BJ (cell line): ENCODE measurements around the gene CCDC141. TPM values are rescaled to one million over a fixed set of nuclear protein-coding genes. Genes with fewer than 3 reads are reported as not detected.
A peak's percentile ranks its signal among the peaks of the same experiment; 100 is the strongest.

Experiments
- CTCF ChIA-PET: fragments of 350-600 bp; formaldehyde crosslinking; extraction: SDS; loops from one replicate; lab custom pipeline; 2021; ENCODE audit warnings: antibody characterized with exemption, inconsistent platforms; lab: Yijun Ruan, JAX
- POLR2A ChIA-PET: fragments of 300-600 bp; sonication (Branson Sonifier 250); formaldehyde crosslinking; extraction: SDS; loops from one replicate; lab custom pipeline; 2021; ENCODE audit warnings: antibody characterized with exemption; lab: Charles Lee
- DNase-seq: peaks from one replicate; pipeline ENCODE4 v3.0.0-alpha.2; 2011; ENCODE audit warnings: low read depth
- H3K27me3 ChIP-seq: 2 replicates; pipeline ENCODE4 v1.6.0; 2011; ENCODE audit warnings: low read length; ENCODE audit not compliant: control insufficient read depth, insufficient read depth
- H3K36me3 ChIP-seq: 2 replicates; pipeline ENCODE4 v1.5.1; 2011; ENCODE audit warnings: low read length; ENCODE audit not compliant: control insufficient read depth, insufficient read depth
- H3K4me3 ChIP-seq: 2 replicates; pipeline ENCODE4 v1.5.1; 2011; ENCODE audit warnings: low read depth, mild to moderate bottlenecking, control low read depth, low read length
- polyA plus RNA-seq: library from polyadenylated mRNA; depleted of rRNA; stranded (reverse); fragments of >200 nt; gene quantifications from 2 replicates; pipeline ENCODE4 v1.2.3, GENCODE V29; 2011
- TF ChIP-seq, protein P1 (sequence below): IDR thresholded peaks from 2 replicates; pipeline ENCODE4 v1.5.1; 2011; ENCODE audit warnings: low read depth, mild to moderate bottlenecking, control low read depth, inconsistent platforms, low read length, moderate library complexity; ENCODE audit not compliant: insufficient read depth

CCDC141 gene
- polyA plus RNA-seq, 1 experiment: not detected

- H3K4me3 ChIP-seq: no peak overlapping the region
- TF ChIP-seq, protein P1, sequence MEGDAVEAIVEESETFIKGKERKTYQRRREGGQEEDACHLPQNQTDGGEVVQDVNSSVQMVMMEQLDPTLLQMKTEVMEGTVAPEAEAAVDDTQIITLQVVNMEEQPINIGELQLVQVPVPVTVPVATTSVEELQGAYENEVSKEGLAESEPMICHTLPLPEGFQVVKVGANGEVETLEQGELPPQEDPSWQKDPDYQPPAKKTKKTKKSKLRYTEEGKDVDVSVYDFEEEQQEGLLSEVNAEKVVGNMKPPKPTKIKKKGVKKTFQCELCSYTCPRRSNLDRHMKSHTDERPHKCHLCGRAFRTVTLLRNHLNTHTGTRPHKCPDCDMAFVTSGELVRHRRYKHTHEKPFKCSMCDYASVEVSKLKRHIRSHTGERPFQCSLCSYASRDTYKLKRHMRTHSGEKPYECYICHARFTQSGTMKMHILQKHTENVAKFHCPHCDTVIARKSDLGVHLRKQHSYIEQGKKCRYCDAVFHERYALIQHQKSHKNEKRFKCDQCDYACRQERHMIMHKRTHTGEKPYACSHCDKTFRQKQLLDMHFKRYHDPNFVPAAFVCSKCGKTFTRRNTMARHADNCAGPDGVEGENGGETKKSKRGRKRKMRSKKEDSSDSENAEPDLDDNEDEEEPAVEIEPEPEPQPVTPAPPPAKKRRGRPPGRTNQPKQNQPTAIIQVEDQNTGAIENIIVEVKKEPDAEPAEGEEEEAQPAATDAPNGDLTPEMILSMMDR: no peak
- POLR2A ChIA-PET: no interaction called here
- DNase-seq: no peak
- no peaks in the 10 kb centered on the region for H3K27me3 ChIP-seq
- CTCF ChIA-PET: interaction anchor here (0.6 to 1.3 kb wide), 5 partner anchors 10 to 962 kb away, joined by 3 to 4 read pairs (median 3); no protein-coding TSS in a partner anchor
- H3K36me3 ChIP-seq: no peaks in the 10 kb centered on the region
Measured at GRCh38 chr2:178892751-178893625, 156.9 kb downstream of the CCDC141 start.

GRCh38 chr2:178891959-178892485, 157.9 kb downstream of the CCDC141 start:
- ChIA-PET POLR2A (no interaction called here), CTCF (interaction anchor here (0.7 to 3.1 kb wide), 12 partner anchors 8 to 136 kb away, joined by 4 to 22 read pairs (median 6); no protein-coding TSS in a partner anchor)
- no peaks in the 10 kb centered on the region for H3K36me3 ChIP-seq
- no peak overlapping the region for H3K4me3 ChIP-seq
- TF ChIP-seq, protein P1: no peak
- H3K27me3 ChIP-seq: no peaks in the 10 kb centered on the region
- DNase-seq: no peak

DNA sequence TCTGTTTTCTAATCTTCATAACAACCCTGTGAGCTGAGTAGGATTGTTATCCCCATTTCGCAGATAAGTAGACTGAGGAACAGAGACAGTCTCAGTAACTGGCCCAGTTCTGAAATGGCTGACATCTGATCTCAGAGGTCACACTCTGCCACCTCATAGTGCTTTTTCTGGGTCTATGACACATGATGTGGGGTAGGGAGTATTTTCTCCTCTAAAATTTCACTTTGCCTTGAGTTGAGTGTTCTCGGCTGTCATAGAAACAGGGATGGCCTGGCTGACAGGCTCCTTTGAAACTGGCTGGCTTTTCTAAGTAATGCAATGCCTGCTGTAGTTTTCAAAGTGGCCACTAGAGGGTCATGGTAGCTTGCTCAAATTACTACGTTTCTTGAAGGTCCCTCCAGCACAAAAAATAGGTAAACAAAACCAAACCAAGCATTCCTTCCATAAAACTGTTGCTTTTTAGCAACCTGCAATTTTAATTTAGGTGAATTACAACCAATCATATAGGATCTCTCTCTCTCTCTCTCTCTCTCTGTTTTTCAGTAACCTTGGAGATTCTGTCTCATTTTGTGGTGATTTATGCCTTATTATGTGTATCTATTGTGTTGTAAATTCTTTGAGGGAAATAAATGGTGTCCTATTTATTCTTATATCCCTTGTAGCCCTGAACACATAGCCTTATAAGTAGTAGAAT, 158.5 kb downstream of the CCDC141 start:
- Histone ChIP-seq H3K36me3 (no peaks in the 10 kb centered on the region), H3K27me3 (no peaks in the 10 kb centered on the region), H3K4me3 (no peak overlapping the region)
- TF ChIP-seq, protein P1: peak; percentile 93
- DNase-seq: no peak
- ChIA-PET CTCF (interaction anchor here (0.6 to 3.1 kb wide), 21 partner anchors 8 to 238 kb away, joined by 3 to 22 read pairs (median 5); no protein-coding TSS in a partner anchor), POLR2A (no interaction called here)

DNA sequence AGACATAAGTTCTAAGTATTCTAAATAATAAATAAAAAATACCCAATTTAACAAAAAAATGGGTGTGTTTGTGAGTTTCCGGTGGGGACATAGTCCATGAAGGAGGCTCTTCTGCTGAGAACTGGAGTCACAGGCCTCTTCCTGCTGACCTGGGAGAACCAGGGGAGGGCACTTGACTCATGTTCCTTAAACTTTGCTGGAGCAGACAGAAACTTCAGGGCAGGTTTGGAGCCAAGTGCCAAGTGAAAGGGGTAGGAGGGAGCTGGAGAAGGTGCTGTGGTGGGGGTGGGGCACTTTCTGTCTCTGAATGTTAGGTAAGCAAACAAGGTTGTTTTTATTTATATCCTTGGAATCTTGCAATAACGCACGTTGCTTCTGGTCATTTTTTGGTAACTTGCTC, 163.9 kb downstream of the CCDC141 start:
- H3K36me3 ChIP-seq: no peaks in the 10 kb centered on the region
- ChIA-PET CTCF (no interaction called here), POLR2A (no interaction called here)
- TF ChIP-seq, protein P1: no peak
- H3K4me3 ChIP-seq: no peak overlapping the region
- no peaks in the 10 kb centered on the region for H3K27me3 ChIP-seq
- DNase-seq: no peak

- no peaks in the 10 kb centered on the region for H3K27me3 ChIP-seq
- no peaks in the 10 kb centered on the region for H3K36me3 ChIP-seq
- POLR2A ChIA-PET: no interaction called here
- TF ChIP-seq, protein P1: no peak
- DNase-seq: no peak
- CTCF ChIA-PET: interaction anchor here (0.6 kb wide), 1 partner anchor 35 kb away, joined by 3 read pairs; no protein-coding TSS in a partner anchor
- no peak overlapping the region for H3K4me3 ChIP-seq
Measured at GRCh38 chr2:178884440-178884839, 165.5 kb downstream of the CCDC141 start.
